GM19099 (cell line): ENCODE data around the gene MYO10.

ENCODE experiments used
- POLR2A ChIP-seq: IDR thresholded peaks from 3 replicates; pipeline ENCODE4 v1.6.1; 2011; ENCODE audit warnings: low read depth; ENCODE audit not compliant: insufficient read length; ENCODE audit errors: extremely low read depth

The MYO10 gene

DNA sequence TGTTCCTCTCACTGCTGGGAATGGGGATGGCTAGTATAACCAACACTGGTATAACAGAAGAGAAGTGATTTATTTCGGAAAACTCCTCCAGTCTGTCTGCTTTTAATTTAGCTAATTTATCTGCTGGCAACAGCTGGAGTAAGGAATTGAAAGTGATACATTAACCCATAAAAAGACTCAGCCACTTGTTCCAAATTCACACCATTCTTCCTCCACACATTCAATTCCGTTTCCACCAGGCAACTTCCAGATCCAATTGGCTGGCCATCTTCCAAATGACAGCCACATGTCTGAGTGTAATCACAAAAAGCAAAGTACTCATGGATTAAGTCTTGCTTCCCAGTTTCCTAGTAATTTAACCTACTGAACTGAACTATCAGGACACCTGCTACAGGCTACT lies 242.2 kb downstream of the MYO10 start:
- no peak for TF ChIP-seq POLR2A

DNA sequence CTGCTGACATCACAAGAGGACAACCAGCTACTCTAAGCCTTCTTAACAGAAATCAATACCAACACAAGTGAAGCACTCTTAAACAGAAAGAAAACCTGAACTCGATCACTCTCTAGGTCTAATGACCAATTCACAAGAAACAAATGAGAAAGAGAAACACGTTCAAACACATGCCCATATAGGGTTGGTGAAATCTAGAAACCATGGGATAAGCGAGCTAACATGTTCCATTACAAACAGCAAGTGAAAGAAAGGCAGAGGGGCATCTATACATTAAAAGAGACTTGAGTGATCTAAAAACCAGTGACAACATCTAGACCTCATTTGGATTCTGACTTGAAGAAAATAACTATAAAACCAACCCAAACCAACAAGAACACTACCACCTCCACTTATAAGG lies 244.4 kb downstream of the MYO10 start:
- no peak for TF ChIP-seq POLR2A

DNA sequence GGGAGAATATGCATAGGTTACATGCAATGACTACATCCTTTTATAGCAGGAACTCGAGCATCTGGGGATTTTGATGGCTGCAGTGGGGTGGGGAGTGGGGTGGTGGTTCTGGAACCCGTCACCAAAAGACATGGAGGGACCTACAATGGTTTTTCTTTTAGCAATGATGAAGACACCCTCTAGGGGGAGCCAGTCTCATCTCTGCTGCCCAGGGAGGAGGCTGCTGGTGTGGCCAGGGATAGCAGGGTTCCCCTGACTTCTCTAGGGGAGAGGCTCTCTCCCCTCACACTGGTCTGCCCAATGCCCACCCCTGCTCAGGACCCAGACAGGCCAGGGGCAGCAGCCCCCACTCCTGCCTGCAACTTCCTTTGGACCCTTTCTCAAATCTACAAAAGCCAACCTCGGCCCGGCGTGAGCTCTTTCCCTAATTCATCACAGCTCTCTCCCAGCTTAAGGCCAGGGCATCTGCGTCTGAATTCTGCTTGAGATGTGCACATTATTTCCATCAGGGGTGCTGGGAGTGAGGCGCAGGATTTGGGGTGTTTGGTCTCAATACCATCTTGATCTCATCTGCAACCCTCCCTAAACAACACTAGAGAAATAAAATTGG lies 245.7 kb downstream of the MYO10 start:
- no peak for TF ChIP-seq POLR2A

DNA sequence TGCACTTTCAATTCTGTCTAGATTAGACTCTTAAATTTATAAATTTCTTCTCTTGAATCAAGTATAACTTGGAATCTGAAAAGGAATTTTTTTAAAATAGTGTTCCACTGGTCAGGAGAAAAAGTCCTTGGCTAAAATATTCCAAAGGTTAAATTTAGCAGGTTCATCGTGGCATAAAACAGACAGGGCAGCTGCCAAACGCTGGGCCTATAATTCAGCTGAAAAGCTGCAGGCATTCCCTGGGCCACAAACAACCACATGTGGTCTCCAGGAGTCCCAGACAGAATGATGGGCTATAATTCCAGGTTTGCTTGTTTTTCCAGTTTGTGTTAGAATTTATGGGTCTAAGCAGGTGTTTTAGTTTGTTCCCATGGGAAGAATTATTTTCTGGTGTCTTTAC lies 248.2 kb downstream of the MYO10 start:
- no peak for TF ChIP-seq POLR2A

DNA sequence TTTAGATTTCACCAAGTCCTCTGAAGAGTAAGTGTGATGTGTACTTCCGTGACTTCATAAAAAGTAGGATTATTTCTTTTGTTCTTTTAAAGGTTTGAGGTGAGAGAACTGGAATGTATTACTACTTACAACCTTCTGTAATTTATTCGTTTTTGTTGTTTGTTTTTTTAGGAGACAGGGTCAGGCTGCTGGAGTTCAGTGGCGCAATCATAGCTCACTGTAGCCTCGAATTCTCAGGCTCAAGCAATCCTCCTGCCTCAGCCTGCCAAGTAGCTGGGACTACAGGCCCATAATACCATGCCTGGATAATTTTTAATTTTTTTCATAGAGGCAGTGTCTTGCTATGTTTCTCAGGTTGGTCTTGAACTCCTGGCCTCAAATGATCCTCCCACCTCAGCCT lies 251.0 kb downstream of the MYO10 start:
- no peak for TF ChIP-seq POLR2A

DNA sequence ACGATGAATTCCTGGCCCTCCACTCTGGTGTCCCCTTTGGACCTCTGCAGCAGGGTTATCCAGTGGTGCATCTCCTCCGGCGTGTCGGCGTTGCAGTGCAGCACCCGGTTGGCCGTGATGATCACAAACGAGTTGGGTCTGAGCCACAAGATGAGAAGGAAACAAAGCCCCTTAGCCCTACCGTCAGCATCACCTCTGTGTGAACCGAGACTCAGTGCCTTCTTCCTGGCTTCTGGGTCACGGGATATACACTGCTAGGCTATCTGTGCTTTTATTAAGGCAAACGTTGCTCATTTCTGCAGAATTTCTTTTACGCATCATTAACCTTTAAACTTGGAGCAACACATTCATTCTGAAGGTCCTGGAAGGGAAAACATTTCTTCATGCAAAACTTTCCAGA lies 254.2 kb downstream of the MYO10 start:
- no peak for TF ChIP-seq POLR2A

DNA sequence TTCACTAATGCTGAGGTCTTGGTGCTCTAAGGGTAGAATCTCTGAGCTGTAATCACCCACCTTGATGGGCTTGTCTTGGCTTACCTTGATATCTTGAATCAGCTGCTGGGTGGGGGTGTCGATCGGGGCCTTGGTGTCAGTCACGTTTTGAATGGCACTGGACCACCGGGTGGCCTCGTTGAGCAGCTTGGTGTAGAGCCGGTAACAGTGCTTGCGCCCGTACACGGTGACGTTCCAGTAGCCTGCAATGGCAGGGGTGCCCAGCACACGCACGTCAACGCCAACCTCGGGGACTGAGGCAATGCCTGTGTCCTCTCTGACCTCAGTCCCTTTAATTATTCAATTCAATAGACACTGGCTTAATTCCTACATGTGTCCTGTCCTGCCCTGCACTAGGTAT lies 256.2 kb downstream of the MYO10 start:
- TF ChIP-seq POLR2A: no peak

DNA sequence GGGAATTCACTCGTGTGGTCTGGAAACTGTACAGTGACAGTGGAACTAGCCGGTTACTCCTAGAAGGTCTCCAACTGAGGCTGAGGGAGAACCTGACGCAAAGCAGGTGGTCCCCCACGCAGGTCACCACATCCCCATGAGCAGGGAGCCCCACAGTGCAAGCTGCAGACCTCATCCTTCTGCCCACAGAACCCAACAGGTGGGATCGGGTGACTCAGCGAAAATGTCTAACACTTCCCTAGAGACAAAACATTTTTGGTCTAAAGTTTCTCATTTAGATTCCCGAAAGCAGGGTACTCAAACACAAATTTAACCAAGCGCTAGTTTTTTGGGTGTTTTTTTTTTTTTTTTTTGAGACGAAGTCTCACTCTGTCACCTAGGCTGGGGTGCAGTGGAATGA lies 256.9 kb downstream of the MYO10 start:
- no peak for TF ChIP-seq POLR2A

DNA sequence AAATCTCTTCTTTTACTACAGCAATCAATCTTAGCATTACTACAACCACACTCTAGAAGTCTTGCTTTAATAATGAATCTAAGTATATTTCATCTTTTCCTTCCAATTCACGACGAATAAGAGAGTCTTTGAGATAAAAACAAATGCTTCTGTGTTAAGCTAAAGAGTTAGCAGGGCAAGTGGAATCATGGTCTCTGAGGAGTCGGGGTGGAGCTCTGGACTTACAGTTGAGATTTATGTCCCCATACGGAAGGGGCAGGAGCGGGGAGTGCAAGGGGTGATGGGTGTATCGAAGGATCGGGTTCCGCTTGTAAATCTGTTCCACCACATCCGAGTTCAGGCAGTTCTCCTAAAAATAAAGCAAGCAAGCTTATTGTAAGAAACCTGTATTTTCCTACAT lies 260.3 kb downstream of the MYO10 start:
- no peak for TF ChIP-seq POLR2A

DNA sequence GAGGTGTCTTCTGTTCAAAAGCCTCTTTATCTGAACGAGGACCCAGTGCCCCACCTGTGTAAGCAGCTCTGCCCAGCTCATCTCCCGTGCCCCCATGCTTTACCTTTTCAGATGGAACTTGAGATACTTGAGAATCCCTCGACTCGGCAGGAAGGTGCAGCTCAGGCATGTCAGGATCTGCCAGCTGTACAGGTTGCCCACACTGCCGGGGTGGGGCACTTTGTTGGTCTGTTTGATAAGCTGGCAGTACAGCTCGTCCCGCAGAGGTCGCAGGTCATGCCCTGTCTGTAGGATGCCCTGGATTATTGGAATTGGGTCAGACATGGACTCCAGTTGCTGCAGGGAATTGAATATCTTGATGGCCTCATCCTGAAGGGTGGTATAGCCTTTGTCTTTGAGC lies 261.3 kb downstream of the MYO10 start:
- TF ChIP-seq POLR2A: no peak

DNA sequence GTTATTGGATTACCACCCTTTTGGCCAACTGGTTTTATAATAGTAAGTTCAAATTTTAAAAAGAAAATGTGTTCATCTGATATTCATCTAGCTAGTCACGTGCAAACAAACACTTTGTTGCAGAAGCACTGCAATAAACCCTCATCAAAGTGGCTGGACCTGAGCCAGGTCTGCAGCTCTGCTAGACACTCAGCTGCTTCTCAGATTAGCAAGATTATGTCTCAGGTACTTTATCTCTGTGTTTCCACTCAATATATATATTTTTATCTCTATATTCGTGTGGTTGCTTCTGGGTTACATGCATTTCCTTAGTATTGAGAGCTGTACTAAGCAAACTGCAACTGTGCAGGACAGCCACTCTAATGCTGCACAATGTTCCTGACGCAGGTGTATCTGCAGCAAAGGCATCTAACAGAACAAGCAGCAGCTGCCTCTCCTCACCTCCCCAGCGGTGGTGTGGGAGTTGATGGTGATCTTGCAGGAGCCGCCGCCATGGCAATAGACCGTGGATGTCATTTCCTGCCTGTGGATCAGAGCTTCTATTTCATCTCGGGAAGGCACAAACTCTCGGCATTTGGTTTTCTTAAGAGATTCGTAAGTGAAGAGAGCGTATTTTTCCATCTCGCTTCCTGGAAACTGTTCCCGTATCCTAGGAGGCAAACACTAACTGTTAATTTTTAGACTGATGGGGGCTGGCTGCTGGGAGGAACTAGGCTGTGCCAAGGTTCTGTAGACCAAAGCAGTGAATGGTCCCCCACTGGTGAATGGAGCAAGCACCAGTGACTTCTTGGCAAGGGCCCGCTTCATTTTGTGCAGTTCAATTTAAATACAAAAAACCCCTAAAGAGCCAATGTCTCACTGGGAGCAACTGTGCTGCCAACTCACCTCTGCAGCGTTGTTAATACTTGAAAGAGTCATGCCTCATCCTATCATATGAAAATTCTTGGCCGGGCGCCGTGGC lies 262.6 kb downstream of the MYO10 start:
- TF ChIP-seq POLR2A: no peak

DNA sequence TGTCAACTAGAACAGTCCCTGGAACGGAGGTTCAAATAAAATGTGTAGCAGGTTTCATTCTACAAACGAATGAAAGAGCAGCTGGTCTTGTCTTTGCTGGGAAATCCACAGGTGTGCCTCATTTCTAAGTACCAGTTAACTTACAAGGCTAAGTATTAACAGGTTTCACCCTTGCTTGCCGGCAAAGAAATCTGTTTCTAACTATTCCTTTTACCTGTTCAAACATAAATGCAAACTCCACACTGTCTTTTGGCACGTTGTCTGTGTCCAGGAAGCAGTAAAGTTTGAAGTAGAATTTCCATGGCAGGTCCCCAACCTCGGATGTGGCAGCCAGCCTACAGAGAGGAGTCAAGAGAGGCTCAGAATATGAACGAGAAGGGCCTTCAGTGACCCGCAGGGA lies 264.9 kb downstream of the MYO10 start:
- TF ChIP-seq POLR2A: no peak

DNA sequence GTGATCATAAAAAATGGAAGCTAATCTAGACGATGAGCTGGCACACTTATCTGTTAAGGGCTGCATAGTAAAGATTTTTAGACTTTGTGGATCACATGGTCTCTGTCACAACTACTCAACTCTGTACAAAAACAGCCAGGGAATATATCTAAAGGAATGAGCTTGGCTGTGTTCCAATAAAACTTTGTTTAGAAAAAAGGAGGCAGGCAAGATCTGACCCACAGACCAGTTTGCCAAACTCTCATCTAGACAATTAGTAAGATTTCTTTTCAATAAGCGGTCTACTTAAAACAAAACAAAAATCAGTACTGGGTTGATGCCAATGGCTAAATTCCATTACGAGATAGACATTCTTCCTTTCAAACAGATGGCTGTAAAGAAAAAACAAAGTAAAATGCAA lies 266.3 kb downstream of the MYO10 start:
- no peak for TF ChIP-seq POLR2A

DNA sequence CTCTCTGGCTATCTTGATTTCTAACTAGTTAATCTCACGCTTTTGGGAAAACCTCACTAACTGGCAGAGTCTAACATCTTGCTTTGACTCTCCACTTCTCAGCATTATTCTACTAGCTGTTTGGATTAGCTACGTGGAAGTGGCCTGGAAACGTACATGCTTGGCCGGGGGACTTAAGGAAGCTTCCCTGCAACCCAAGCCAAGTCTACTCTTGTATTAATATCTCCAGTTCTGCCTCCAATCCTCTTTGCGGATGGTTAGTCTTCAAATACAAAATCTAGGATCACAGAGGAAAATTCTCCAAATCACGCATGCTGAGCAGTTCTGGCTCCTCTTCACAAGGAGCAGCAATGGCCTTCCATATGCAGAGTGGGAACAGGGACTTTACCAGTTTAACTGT lies 267.5 kb downstream of the MYO10 start:
- TF ChIP-seq POLR2A: no peak

DNA sequence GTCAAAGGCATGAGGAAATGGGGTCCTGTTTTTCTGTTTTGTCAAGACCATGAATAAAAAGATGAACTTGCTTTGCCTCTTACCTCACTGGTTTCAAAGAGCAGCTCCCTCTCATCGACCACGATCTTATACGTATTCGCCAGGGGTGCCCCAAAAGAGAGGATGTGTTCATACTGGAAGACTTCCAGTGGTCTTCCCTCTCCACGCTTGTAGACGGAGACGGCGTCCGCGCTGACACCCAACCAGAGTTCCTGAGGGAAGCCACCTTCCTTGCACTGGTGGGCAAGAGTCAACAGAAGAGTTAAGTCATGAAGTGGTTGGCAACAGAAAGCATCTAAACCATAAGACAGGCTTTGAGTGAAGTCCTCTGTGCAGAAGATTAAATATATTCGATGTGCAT lies 267.9 kb downstream of the MYO10 start:
- TF ChIP-seq POLR2A: no peak

DNA sequence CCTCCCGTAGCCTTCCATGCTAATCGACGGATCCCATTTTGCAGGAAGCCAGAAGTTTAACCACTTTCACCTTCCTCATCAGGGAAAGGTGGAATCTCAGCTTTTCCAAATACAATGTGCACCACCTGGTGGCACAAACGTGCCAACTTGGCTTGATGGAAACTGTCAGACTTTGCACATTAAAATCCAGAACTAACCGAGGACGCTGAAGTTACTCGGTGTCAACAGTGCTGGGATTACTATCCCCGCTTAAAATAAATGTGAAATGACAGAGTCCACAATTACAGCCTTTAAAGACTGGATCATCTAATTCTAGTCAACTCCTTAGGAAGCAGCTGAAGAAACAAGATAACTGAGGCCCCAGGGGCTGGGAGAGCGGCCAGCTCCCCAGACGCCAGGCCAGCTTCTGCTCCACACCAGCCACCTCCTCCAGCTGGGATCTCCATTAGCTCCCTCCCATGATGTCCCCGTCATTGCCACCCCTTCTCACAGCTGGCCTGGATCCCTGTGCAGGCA lies 269.1 kb downstream of the MYO10 start:
- TF ChIP-seq POLR2A: no peak
